IMR-90 (cell line): ENCODE measurements around the gene EGFR. TPM values are rescaled to one million over a fixed set of nuclear protein-coding genes. Genes with fewer than 3 reads are reported as not detected.

Experiments used
- ATAC-seq: fragments of 200-7000 bp; cut with Tn5 transposase; 2 replicates; pipeline ENCODE4 v1.9.1; 2020; ENCODE audit warnings: low read depth, mild to moderate bottlenecking, moderate library complexity
- BruUV-seq: library from RNA; stranded (reverse); fragments of 400-500 nt; replicated peaks from 2 replicates; lab custom pipeline; 2021; lab: Mats Ljungman, UMichigan
- CTCF ChIA-PET: fragments of 300-600 bp; formaldehyde crosslinking; extraction: SDS; loops from one replicate; lab custom pipeline; 2021; ENCODE audit warnings: antibody characterized with exemption; lab: Yijun Ruan, JAX
- POLR2A ChIA-PET: fragments of 300-600 bp; sonication (Branson Sonifier 250); formaldehyde crosslinking; loops from one replicate; lab custom pipeline; 2022; ENCODE audit warnings: antibody characterized with exemption; ENCODE audit not compliant: unreplicated experiment; lab: Charles Lee
- DNase-seq: peaks from one replicate; pipeline ENCODE4 v3.0.0; 2013
- H2AFZ ChIP-seq: replicated peaks from 2 replicates; pipeline ENCODE3; 2013; ENCODE audit warnings: low read length, mild to moderate bottlenecking; ENCODE audit not compliant: poor library complexity
- H2AK5ac ChIP-seq: 2 replicates; pipeline ENCODE4 v1.6.1; 2013; ENCODE audit warnings: low read depth, low read length, inconsistent platforms
- H2AK9ac ChIP-seq: replicated peaks from 2 replicates; pipeline ENCODE3; 2013; ENCODE audit warnings: mild to moderate bottlenecking, low read depth, low read length, moderate library complexity; ENCODE audit not compliant: poor library complexity
- H2BK120ac ChIP-seq: 2 replicates; pipeline ENCODE4 v1.6.1; 2013; ENCODE audit warnings: low read depth, low read length, inconsistent platforms
- H2BK15ac ChIP-seq: 3 replicates; pipeline ENCODE4 v1.6.1; 2013; ENCODE audit warnings: low read depth, low read length, inconsistent platforms
- H2BK20ac ChIP-seq: 2 replicates; pipeline ENCODE4 v1.6.1; 2013; ENCODE audit warnings: low read depth, mild to moderate bottlenecking, inconsistent platforms, low read length, moderate library complexity
- H2BK5ac ChIP-seq: 2 replicates; pipeline ENCODE4 v1.6.1; 2013; ENCODE audit warnings: mild to moderate bottlenecking, low read depth, low read length, inconsistent platforms; ENCODE audit not compliant: poor library complexity, severe bottlenecking
- H3K14ac ChIP-seq: replicated peaks from 2 replicates; pipeline ENCODE4 v1.6.1; 2013; ENCODE audit warnings: low read depth, low read length, inconsistent platforms
- H3K18ac ChIP-seq: 2 replicates; pipeline ENCODE4 v1.6.1; 2013; ENCODE audit warnings: low read depth, low read length, control low read depth
- H3K23ac ChIP-seq: 2 replicates; pipeline ENCODE4 v1.6.1; 2013; ENCODE audit warnings: low read depth, low read length, inconsistent platforms
- H3K27ac ChIP-seq: 2 replicates; pipeline ENCODE4 v1.5.1; 2013; ENCODE audit warnings: mild to moderate bottlenecking, control low read depth, low read length; ENCODE audit not compliant: insufficient read depth
- H3K27me3 ChIP-seq: 2 replicates; pipeline ENCODE4 v1.6.1; 2013; ENCODE audit warnings: low read length; ENCODE audit not compliant: control insufficient read depth, insufficient read depth
- H3K36me3 ChIP-seq: 2 replicates; pipeline ENCODE4 v1.6.1; 2013; ENCODE audit warnings: low read length, mixed read lengths; ENCODE audit not compliant: control insufficient read depth, insufficient read depth
- H3K4ac ChIP-seq: 2 replicates; pipeline ENCODE4 v1.6.1; 2013; ENCODE audit warnings: low read depth, low read length, inconsistent platforms
- H3K4me1 ChIP-seq: 2 replicates; pipeline ENCODE4 v1.6.1; 2013; ENCODE audit warnings: low read length, mixed read lengths; ENCODE audit not compliant: control insufficient read depth, insufficient read depth
- H3K4me2 ChIP-seq: 2 replicates; pipeline ENCODE4 v1.6.1; 2013; ENCODE audit warnings: low read depth, mild to moderate bottlenecking, control low read depth, low read length, moderate library complexity
- H3K4me3 ChIP-seq: 2 replicates; pipeline ENCODE4 v1.5.1; 2013; ENCODE audit warnings: low read depth, mild to moderate bottlenecking, control low read depth, low read length, moderate library complexity; ENCODE audit not compliant: insufficient read depth
- H3K56ac ChIP-seq: 2 replicates; pipeline ENCODE4 v1.6.1; 2013; ENCODE audit warnings: low read length, inconsistent platforms; ENCODE audit not compliant: insufficient read depth; ENCODE audit errors: extremely low read depth
- H3K79me1 ChIP-seq, 2 experiments: 2 replicates each; pipeline ENCODE4 v1.6.1; 2013; ENCODE audit warnings: low read length in 2 of 2, inconsistent platforms in 1 of 2, low read depth in 1 of 2
- H3K9ac ChIP-seq: 2 replicates; pipeline ENCODE4 v1.6.1; 2013; ENCODE audit warnings: low read depth, low read length, control low read depth
- H3K9me1 ChIP-seq: 2 replicates; pipeline ENCODE4 v1.6.1; 2013; ENCODE audit warnings: low read length, inconsistent platforms; ENCODE audit not compliant: insufficient read depth
- H3K9me3 ChIP-seq: 2 replicates; pipeline ENCODE4 v1.6.1; 2013; ENCODE audit warnings: low read length; ENCODE audit not compliant: control insufficient read depth, insufficient read depth
- H4K20me1 ChIP-seq: 2 replicates; pipeline ENCODE4 v1.6.1; 2013; ENCODE audit warnings: low read length, inconsistent platforms; ENCODE audit not compliant: insufficient read depth
- H4K5ac ChIP-seq: 2 replicates; pipeline ENCODE4 v1.6.1; 2013; ENCODE audit warnings: mild to moderate bottlenecking, low read depth, low read length, control low read depth
- H4K8ac ChIP-seq, 2 experiments: 2 replicates each; pipeline ENCODE4 v1.6.1; 2013; ENCODE audit warnings: low read depth in 2 of 2, low read length in 2 of 2, control low read depth in 1 of 2, inconsistent platforms in 1 of 2
- H4K91ac ChIP-seq: 2 replicates; pipeline ENCODE4 v1.6.1; 2013; ENCODE audit warnings: low read depth, low read length, inconsistent platforms; ENCODE audit not compliant: insufficient read depth
- BHLHE40 ChIP-seq: fragments of 150-350 bp; IDR thresholded peaks from 2 replicates; pipeline ENCODE4 v1.6.1; 2016; ENCODE audit warnings: mild to moderate bottlenecking, low read depth, low read length
- CHD1 ChIP-seq: IDR thresholded peaks from 2 replicates; pipeline ENCODE4 v1.6.1; 2012; ENCODE audit warnings: low read depth, low read length, improper control_type of control experiment
- FOS ChIP-seq: fragments of 150-350 bp; IDR thresholded peaks from 2 replicates; pipeline ENCODE4 v1.6.1; 2016; ENCODE audit warnings: low read depth, low read length
- MAFK ChIP-seq: IDR thresholded peaks from 2 replicates; pipeline ENCODE4 v1.6.1; 2012; ENCODE audit warnings: low read depth, low read length, improper control_type of control experiment
- MXI1 ChIP-seq: IDR thresholded peaks from 2 replicates; pipeline ENCODE4 v1.6.1; 2012; ENCODE audit warnings: low read depth, mild to moderate bottlenecking, low read length, moderate library complexity, borderline replicate concordance
- NFE2L2 ChIP-seq: fragments of 150-350 bp; IDR thresholded peaks from 2 replicates; pipeline ENCODE4 v1.6.1; 2016; ENCODE audit warnings: low read depth, mild to moderate bottlenecking, low read length
- POLR2A ChIP-seq: IDR thresholded peaks from 2 replicates; pipeline ENCODE4 v1.6.1; 2012; ENCODE audit warnings: mild to moderate bottlenecking, low read depth, low read length
- RAD21 ChIP-seq: IDR thresholded peaks from 2 replicates; pipeline ENCODE4 v1.6.1; 2012; ENCODE audit warnings: low read length, improper control_type of control experiment
- RCOR1 ChIP-seq: IDR thresholded peaks from 2 replicates; pipeline ENCODE4 v1.6.1; 2012; ENCODE audit warnings: mild to moderate bottlenecking, low read length, improper control_type of control experiment; ENCODE audit not compliant: insufficient replicate concordance
- RFX5 ChIP-seq: IDR thresholded peaks from 2 replicates; pipeline ENCODE4 v1.8.0; 2012; ENCODE audit warnings: low read depth, mild to moderate bottlenecking, low read length, moderate library complexity
- SMC3 ChIP-seq: fragments of 150-350 bp; IDR thresholded peaks from 2 replicates; pipeline ENCODE4 v1.6.1; 2016; ENCODE audit warnings: low read depth, mild to moderate bottlenecking, antibody characterized with exemption, low read length, moderate library complexity
- WGBS, 2 experiments: methylation state at CpG; one replicate each; pipeline versions ENCODE4 v1.1.5 to v1.1.7; 2013; ENCODE audit warnings: missing lambda C conversion rate in 2 of 2; ENCODE audit not compliant: insufficient read length in 1 of 2; ENCODE audit errors: extremely low coverage in 2 of 2; 5-methylcytosine and 5-hydroxymethylcytosine counted together
- dilution Hi-C: fragments of 300-500 bp; cut with HindIII; formaldehyde crosslinking; loops from one replicate; pipeline ENCODE4 v1.14.3; 2018; ENCODE audit warnings: low sequenced_read_pairs; ENCODE audit not compliant: unreplicated experiment
- in situ Hi-C: fragments of 300-500 bp; cut with MboI; formaldehyde crosslinking; loops from 3 replicates; pipeline ENCODE4 v1.14.3; 2019; ENCODE audit warnings: low sequenced_read_pairs, inconsistent platforms, mixed read lengths
- intact Hi-C: fragments of 100-400 bp; cut with micrococcal nuclease; formaldehyde crosslinking; loops from 2 replicates; pipeline ENCODE4 v1.10.0; 2022
- polyA plus RNA-seq, 3 experiments: library from polyadenylated mRNA; depleted of rRNA; stranded (reverse); fragments of >200 nt; gene quantifications; 2 replicates each; pipeline ENCODE4 v1.2.3, GENCODE V29; 2012; ENCODE audit warnings: low replicate concordance in 1 of 3
- total RNA-seq: library from RNA; depleted of rRNA; stranded (reverse); fragments of >200 nt; gene quantifications from 2 replicates; pipeline ENCODE4 v1.2.3, GENCODE V29; 2012
- TF ChIP-seq, protein P1 (sequence below): fragments of 150-350 bp; IDR thresholded peaks from 2 replicates; pipeline ENCODE4 v1.6.1; 2016; ENCODE audit warnings: low read depth, mild to moderate bottlenecking, low read length, moderate library complexity, borderline replicate concordance

EGFR gene
- total and polyA plus RNA-seq, 2 of the 4 experiments (the other 2 are of a cell fraction): 36.9 to 60.4 TPM

DNA sequence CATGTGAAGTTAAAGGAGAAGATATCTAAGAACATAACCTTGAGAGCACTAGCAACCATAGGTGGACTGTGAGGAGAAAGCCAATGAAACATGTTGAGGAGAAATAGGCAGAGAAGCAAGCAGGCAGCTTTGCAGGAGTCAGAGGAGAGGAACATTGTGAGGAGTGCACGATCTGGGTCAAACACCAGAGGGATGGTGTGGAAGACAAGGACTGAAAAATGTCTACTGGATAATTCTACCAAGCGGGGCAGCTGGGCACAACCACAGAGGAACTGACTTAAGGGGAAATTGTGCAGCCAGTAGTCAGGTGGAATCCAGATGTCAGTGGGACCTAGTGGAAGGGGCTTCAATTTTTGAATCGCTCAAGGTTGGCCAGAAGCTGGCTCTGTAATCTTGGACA lies 234.4 kb downstream of the EGFR start:
- Histone ChIP-seq H4K5ac (no peak overlapping the region), H3K18ac (no peak overlapping the region), H3K9ac (no peak overlapping the region), H3K79me1 (peaks cover 0 to 6% of the 10 kb centered on the region in 2 experiments; a peak in 1 of 4 replicates), H3K14ac (no peak overlapping the region), H4K91ac (peak overlapping the region; percentile 5; the same call in 1 of the 2 replicates), H2BK15ac (0 out of 3 replicates have a peak overlapping the region, but pooled peaks have one; percentile 15), H2BK5ac (no peak overlapping the region), H3K9me1 (peaks cover 3% of the 10 kb centered on the region; the same call in 1 of the 2 replicates), H3K23ac (0 out of 2 replicates have a peak overlapping the region, but pooled peaks have one; percentile 37), H2BK20ac (no peak overlapping the region), H3K4me1 (peaks cover 5% of the 10 kb centered on the region; the same call in 1 of the 2 replicates), H3K56ac (no peak overlapping the region), H3K4me3 (no peak overlapping the region), H3K4me2 (no peak overlapping the region), H3K4ac (0 out of 2 replicates have a peak overlapping the region, but pooled peaks have one; percentile 1), H2AK5ac (peak overlapping the region; percentile 7; the same call in 1 of the 2 replicates), H2AK9ac (no peak overlapping the region), H4K20me1 (no peaks in the 10 kb centered on the region), H3K36me3 (no peaks in the 10 kb centered on the region), H3K27me3 (no peaks in the 10 kb centered on the region; the same call in 1 of the 2 replicates), H3K27ac (no peak overlapping the region), H2BK120ac (no peak overlapping the region), H3K9me3 (no peaks in the 10 kb centered on the region), H2AFZ (no peak overlapping the region), H4K8ac (no peak overlapping the region)
- CTCF ChIA-PET: interaction anchor here (1.1 to 3.6 kb wide), 3 partner anchors 479 to 483 kb away, joined by 6 to 42 read pairs (median 22); no protein-coding TSS in a partner anchor
- POLR2A ChIA-PET: no interaction called here
- TF ChIP-seq, protein P1, sequence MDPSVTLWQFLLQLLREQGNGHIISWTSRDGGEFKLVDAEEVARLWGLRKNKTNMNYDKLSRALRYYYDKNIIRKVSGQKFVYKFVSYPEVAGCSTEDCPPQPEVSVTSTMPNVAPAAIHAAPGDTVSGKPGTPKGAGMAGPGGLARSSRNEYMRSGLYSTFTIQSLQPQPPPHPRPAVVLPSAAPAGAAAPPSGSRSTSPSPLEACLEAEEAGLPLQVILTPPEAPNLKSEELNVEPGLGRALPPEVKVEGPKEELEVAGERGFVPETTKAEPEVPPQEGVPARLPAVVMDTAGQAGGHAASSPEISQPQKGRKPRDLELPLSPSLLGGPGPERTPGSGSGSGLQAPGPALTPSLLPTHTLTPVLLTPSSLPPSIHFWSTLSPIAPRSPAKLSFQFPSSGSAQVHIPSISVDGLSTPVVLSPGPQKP: no peak
- no peak for TF ChIP-seq RAD21
- TF ChIP-seq SMC3: no peak
- TF ChIP-seq RCOR1: no peak
- TF ChIP-seq NFE2L2: no peak
- no peak for TF ChIP-seq CHD1
- no peak for TF ChIP-seq POLR2A
- TF ChIP-seq MXI1: no peak
- no peak for TF ChIP-seq RFX5
- TF ChIP-seq FOS: no peak
- TF ChIP-seq MAFK: no peak
- no peak for TF ChIP-seq BHLHE40
- in situ Hi-C loops (loop anchor here (5.0 to 10.0 kb wide), 2 partner anchors 228 to 481 kb away; no protein-coding TSS in a partner anchor), intact Hi-C loops (loop anchor here (5.0 kb wide), 1 partner anchor 61 kb away; no protein-coding TSS in a partner anchor), dilution Hi-C loops (no loop called here)
- DNase-seq (no peak), ATAC-seq (no peak)
- no TSS peak for BruUV-seq
- 100% methylated on average over 2 of the region's 3 CpGs; no CpG with 5 or more reads in 1 of the 2 experiments for WGBS, 2 experiments
